CD14-positive monocyte (primary cell): ENCODE data around the gene OR6B3. TPM values are rescaled to one million over a fixed set of nuclear protein-coding genes. Genes with fewer than 3 reads are reported as not detected.

Experiments
- DNase-seq, 3 donors: peaks; one replicate each; pipeline ENCODE4 v3.0.0-alpha.2; 2011 to 2022
- H2AFZ ChIP-seq: 2 replicates; pipeline ENCODE4 v1.6.0; 2012; ENCODE audit warnings: mild to moderate bottlenecking, low read depth, low read length, inconsistent platforms; ENCODE audit not compliant: insufficient read depth, poor library complexity, severe bottlenecking
- H3K27ac ChIP-seq, 2 donors: 1 replicate in 1 of 2; 2 replicates in 1 of 2; pipeline ENCODE4 v1.5.1; 2012 to 2013; ENCODE audit warnings: low read length in 2 of 2, control low read depth in 1 of 2, inconsistent platforms in 1 of 2, low read depth in 1 of 2, mild to moderate bottlenecking in 1 of 2
- H3K27me3 ChIP-seq, 2 donors: one replicate each; pipeline versions ENCODE4 v1.6.0 to v1.6.1; 2011 to 2013; ENCODE audit warnings: low read length in 2 of 2; ENCODE audit not compliant: control insufficient read depth in 2 of 2, insufficient read depth in 2 of 2
- H3K36me3 ChIP-seq, 2 donors: replicated peaks in 1 of 2; 1 replicate in 1 of 2; 2 replicates in 1 of 2; pipeline versions ENCODE4 v1.5.1 to v1.6.1; 2012 to 2013; ENCODE audit warnings: low read length in 2 of 2, control low read depth in 1 of 2, inconsistent platforms in 1 of 2, mild to moderate bottlenecking in 1 of 2; ENCODE audit not compliant: insufficient read depth in 2 of 2, control insufficient read depth in 1 of 2
- H3K4me1 ChIP-seq, 2 donors: 1 replicate in 1 of 2; 2 replicates in 1 of 2; pipeline versions ENCODE4 v1.5.1 to v1.6.1; 2012 to 2013; ENCODE audit warnings: low read length in 2 of 2, control low read depth in 1 of 2, inconsistent platforms in 1 of 2, mild to moderate bottlenecking in 1 of 2, moderate library complexity in 1 of 2; ENCODE audit not compliant: insufficient read depth in 2 of 2, control insufficient read depth in 1 of 2
- H3K4me2 ChIP-seq: replicated peaks from 2 replicates; pipeline ENCODE3; 2012; ENCODE audit warnings: low read length, moderate library complexity, mild to moderate bottlenecking; ENCODE audit not compliant: poor library complexity, severe bottlenecking; ENCODE audit errors: extremely low read depth
- H3K4me3 ChIP-seq, 3 experiments: fragments of 200-600 bp in 1 of 3; sonication (generic) in 1 of 3; replicated peaks in 1 of 3; 1 replicate in 2 of 3; 2 replicates in 1 of 3; pipeline ENCODE4 v1.5.1; 2011 to 2013; ENCODE audit warnings: low read length in 3 of 3, mild to moderate bottlenecking in 3 of 3, control low read depth in 2 of 3, low read depth in 2 of 3, inconsistent platforms in 1 of 3, moderate library complexity in 1 of 3
- H3K79me2 ChIP-seq: 2 replicates; pipeline ENCODE4 v1.6.0; 2012; ENCODE audit warnings: mild to moderate bottlenecking, control low read depth, inconsistent platforms, low read length, moderate library complexity; ENCODE audit not compliant: insufficient read depth
- H3K9ac ChIP-seq: 2 replicates; pipeline ENCODE4 v1.6.0; 2017; ENCODE audit warnings: low read length, mild to moderate bottlenecking; ENCODE audit not compliant: insufficient read depth, poor library complexity, severe bottlenecking
- H3K9me3 ChIP-seq, 2 donors: replicated peaks in 1 of 2; 1 replicate in 1 of 2; 2 replicates in 1 of 2; pipeline versions ENCODE4 v1.5.1 to v1.6.1; 2012 to 2013; ENCODE audit warnings: low read length in 2 of 2, control low read depth in 1 of 2; ENCODE audit not compliant: control insufficient read depth in 1 of 2, insufficient read depth in 1 of 2
- H4K20me1 ChIP-seq: 2 replicates; pipeline ENCODE4 v1.6.0; 2012; ENCODE audit warnings: mild to moderate bottlenecking, low read length, control low read depth, moderate library complexity; ENCODE audit not compliant: insufficient read depth
- H3K27ac Mint-ChIP-seq, 7 donors: one replicate each; pipeline ENCODE4 v1.8.0; 2020; ENCODE audit warnings: mild to moderate bottlenecking in 7 of 7, mixed read lengths in 7 of 7, moderate library complexity in 6 of 7, inconsistent platforms in 2 of 7
- H3K27me3 Mint-ChIP-seq, 3 donors: one replicate each; pipeline ENCODE4 v1.8.0; 2021 to 2022; ENCODE audit warnings: low read depth in 3 of 3, mild to moderate bottlenecking in 3 of 3, mixed read lengths in 3 of 3, moderate library complexity in 3 of 3, inconsistent platforms in 1 of 3
- H3K36me3 Mint-ChIP-seq, 2 donors: one replicate each; pipeline ENCODE4 v1.8.0; 2020; ENCODE audit warnings: mixed read lengths in 2 of 2, inconsistent platforms in 1 of 2, mild to moderate bottlenecking in 1 of 2
- H3K4me1 Mint-ChIP-seq: one replicate; pipeline ENCODE4 v1.8.0; 2020; ENCODE audit warnings: mild to moderate bottlenecking, mixed read lengths
- H3K4me3 Mint-ChIP-seq, 2 donors: one replicate each; pipeline ENCODE4 v1.8.0; 2020; ENCODE audit warnings: mild to moderate bottlenecking in 2 of 2, mixed read lengths in 2 of 2, moderate library complexity in 1 of 2
- H3K9me3 Mint-ChIP-seq, 7 donors: one replicate each; pipeline ENCODE4 v1.8.0; 2020 to 2022; ENCODE audit warnings: mixed read lengths in 7 of 7, mild to moderate bottlenecking in 6 of 7, moderate library complexity in 6 of 7, inconsistent platforms in 2 of 7
- WGBS: methylation state at CpG from one replicate; pipeline ENCODE4 v1.1.5; 2013; ENCODE audit warnings: missing lambda C conversion rate; ENCODE audit not compliant: insufficient coverage; 5-methylcytosine and 5-hydroxymethylcytosine counted together
- intact Hi-C, 2 donors: fragments of 100-400 bp; cut with micrococcal nuclease; formaldehyde crosslinking; loops; one replicate each; pipeline versions ENCODE4 v1.15.0 to v1.15.1; 2023
- polyA plus RNA-seq, 3 donors: library from polyadenylated mRNA; depleted of rRNA in 1 of 3; unstranded in 2 of 3; stranded (reverse) in 1 of 3; fragments of 300-500 nt in 2 of 3; fragments of >200 nt in 1 of 3; fragmentation: Illumina TruSeq in 2 of 3; gene quantifications; 1 replicate in 2 of 3; 2 replicates in 1 of 3; pipeline ENCODE4 v1.2.3, GENCODE V29; 2012 to 2021
- TF ChIP-seq, protein P1 (sequence below): fragments of 200-600 bp; IDR thresholded peaks from one replicate; pipeline ENCODE4 v1.8.0; 2022; ENCODE audit warnings: antibody characterized with exemption, mild to moderate bottlenecking

The OR6B3 gene
- polyA plus RNA-seq, 3 donors: not detected

DNA sequence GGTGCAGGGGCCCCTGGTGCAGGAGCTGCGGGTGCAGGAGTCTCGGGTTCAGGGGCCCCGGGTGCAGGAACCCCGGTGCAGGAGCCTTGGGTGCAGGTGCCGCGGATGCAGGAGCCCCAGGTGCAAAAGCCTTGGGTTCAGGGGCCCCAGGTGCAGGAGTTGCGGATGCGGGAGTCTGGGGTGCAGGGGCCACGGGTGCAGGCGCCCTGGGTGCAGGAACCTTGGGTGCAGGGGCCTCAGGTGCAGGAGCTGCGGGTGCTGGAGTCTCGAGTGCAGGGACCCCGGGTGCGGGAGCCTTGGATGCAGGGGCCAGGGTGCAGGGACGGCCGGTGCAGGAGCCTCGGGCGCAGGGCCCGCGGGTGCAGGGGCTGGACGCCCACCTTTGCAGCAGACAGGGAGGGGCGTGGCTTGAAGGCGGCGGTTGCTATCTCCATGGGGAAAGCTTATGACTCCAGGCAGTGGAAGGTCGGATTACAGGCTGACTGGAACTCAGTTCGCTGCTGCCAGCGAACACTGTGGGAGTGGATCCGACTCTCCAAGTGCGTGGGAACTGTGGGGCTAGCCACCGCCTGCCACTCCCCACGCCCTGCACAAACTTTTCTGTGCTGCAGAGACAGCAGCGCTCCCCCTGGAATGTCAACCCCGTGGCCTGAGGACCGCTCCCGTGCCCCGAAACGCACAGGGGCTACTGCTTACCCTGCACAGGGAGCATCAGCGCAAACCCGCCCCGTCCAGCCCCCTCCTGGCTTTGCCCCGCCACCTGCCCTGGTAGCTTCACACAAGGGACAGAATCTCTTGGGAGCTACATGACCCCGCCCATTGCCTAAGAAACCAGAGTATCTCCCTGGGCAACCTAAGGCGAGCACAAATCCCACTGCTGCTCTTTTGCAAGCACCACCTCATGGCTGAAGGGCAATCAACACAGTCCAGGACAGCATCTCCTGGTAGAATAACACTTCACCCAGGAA is 42.5 kb upstream of the OR6B3 start:
- Mint-ChIP-seq H3K9me3 (peaks cover 0 to 43% (median 28%) of the 10 kb centered on the region in 7 donors), H3K27me3 (peaks cover 58 to 80% (median 70%) of the 10 kb centered on the region in 3 donors), H3K4me1 (no peaks in the 10 kb centered on the region), H3K36me3 (no peaks in the 10 kb centered on the region), H3K4me3 (peak overlapping the region in 1 of 2 donors; percentile 71), H3K27ac (no peak overlapping the region)
- Histone ChIP-seq H3K4me1 (no peaks in the 10 kb centered on the region), H3K36me3 (no peaks in the 10 kb centered on the region), H3K27me3 (peaks cover 40 to 60% of the 10 kb centered on the region in 2 donors), H3K79me2 (no peaks in the 10 kb centered on the region), H2AFZ (no peak overlapping the region), H3K9ac (no peak overlapping the region), H3K9me3 (peaks cover 18 to 31% of the 10 kb centered on the region in 2 donors), H4K20me1 (no peaks in the 10 kb centered on the region), H3K4me3 (no peak overlapping the region), H3K4me2 (no peak overlapping the region), H3K27ac (no peak overlapping the region)
- TF ChIP-seq, protein P1, sequence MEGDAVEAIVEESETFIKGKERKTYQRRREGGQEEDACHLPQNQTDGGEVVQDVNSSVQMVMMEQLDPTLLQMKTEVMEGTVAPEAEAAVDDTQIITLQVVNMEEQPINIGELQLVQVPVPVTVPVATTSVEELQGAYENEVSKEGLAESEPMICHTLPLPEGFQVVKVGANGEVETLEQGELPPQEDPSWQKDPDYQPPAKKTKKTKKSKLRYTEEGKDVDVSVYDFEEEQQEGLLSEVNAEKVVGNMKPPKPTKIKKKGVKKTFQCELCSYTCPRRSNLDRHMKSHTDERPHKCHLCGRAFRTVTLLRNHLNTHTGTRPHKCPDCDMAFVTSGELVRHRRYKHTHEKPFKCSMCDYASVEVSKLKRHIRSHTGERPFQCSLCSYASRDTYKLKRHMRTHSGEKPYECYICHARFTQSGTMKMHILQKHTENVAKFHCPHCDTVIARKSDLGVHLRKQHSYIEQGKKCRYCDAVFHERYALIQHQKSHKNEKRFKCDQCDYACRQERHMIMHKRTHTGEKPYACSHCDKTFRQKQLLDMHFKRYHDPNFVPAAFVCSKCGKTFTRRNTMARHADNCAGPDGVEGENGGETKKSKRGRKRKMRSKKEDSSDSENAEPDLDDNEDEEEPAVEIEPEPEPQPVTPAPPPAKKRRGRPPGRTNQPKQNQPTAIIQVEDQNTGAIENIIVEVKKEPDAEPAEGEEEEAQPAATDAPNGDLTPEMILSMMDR: no peak
- intact Hi-C loops: no loop called here
- WGBS: 8% methylated on average over 43 of the region's 43 CpGs
- DNase-seq: no peak

DNA sequence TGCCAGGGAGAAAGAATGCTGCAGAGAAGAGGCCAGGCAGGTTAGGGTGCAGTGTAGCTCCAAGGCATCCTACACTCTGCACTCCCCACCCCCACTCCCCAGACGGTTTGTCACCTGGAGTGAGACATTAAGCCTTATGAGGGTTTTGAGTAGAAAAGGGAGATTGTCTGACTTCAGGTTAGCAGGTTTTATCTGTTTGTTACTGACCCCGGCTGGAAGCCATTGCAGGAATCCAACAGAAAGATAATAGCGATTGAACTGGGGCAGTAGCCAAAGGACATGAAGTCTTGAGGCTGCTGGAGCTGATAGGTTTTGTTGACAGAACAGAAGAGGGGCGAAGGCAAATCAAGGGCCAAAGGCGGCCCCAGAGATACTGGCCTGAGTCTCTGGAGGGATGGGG is 36.0 kb upstream of the OR6B3 start:
- no peak overlapping the region for H2AFZ ChIP-seq
- no peak overlapping the region for H3K9ac ChIP-seq
- H3K4me2 ChIP-seq: no peak overlapping the region
- H3K27ac ChIP-seq: no peak overlapping the region
- TF ChIP-seq, protein P1: no peak
- H3K9me3 ChIP-seq: peaks cover 4 to 11% of the 10 kb centered on the region in 2 donors
- H4K20me1 ChIP-seq: no peaks in the 10 kb centered on the region
- H3K4me1 ChIP-seq: no peaks in the 10 kb centered on the region
- no peak overlapping the region for H3K4me3 Mint-ChIP-seq
- intact Hi-C loops: no loop called here
- H3K27me3 ChIP-seq: peaks cover 7 to 18% of the 10 kb centered on the region in 2 donors
- 91% methylated on average over 4 of the region's 5 CpGs for WGBS
- DNase-seq: no peak
- H3K4me1 Mint-ChIP-seq: no peaks in the 10 kb centered on the region
- peaks cover 14 to 39% (median 15%) of the 10 kb centered on the region in 3 donors for H3K27me3 Mint-ChIP-seq
- H3K4me3 ChIP-seq: no peak overlapping the region
- peaks cover 8 to 28% (median 17%) of the 10 kb centered on the region in 7 donors for H3K9me3 Mint-ChIP-seq
- no peak overlapping the region for H3K27ac Mint-ChIP-seq
- no peaks in the 10 kb centered on the region for H3K79me2 ChIP-seq
- H3K36me3 Mint-ChIP-seq: no peaks in the 10 kb centered on the region
- no peaks in the 10 kb centered on the region for H3K36me3 ChIP-seq
